NCI-H526 treated with DMSO at 0.1 percent for 48 hours (cell line): Measurements from ENCODE around the gene RPS18.
A peak's percentile ranks its signal among the peaks of the same experiment; 100 is the strongest.
"Not testable (repeated sequence)": the region's sequence is repeated elsewhere in the genome, so short reads cannot be mapped to it uniquely, and the experiment has no call there.

Experiments
- DNase-seq: peaks from one replicate; lab custom pipeline; 2025; lab: John Stamatoyannopoulos, UW

RPS18 gene

GRCh38 chr6:33271468-33272274 lies at the start of gene RPS18, which contains the start of gene VPS52:
Gene RPS18, plus strand, starts transcription at chr6:33272075. Its CDS starts 45 bp downstream, at chr6:33272120.
Gene VPS52, minus strand, starts transcription at chr6:33271876. Its CDS starts 201 bp downstream, at chr6:33271675.
- DNase-seq = peak; percentile 97

DNA sequence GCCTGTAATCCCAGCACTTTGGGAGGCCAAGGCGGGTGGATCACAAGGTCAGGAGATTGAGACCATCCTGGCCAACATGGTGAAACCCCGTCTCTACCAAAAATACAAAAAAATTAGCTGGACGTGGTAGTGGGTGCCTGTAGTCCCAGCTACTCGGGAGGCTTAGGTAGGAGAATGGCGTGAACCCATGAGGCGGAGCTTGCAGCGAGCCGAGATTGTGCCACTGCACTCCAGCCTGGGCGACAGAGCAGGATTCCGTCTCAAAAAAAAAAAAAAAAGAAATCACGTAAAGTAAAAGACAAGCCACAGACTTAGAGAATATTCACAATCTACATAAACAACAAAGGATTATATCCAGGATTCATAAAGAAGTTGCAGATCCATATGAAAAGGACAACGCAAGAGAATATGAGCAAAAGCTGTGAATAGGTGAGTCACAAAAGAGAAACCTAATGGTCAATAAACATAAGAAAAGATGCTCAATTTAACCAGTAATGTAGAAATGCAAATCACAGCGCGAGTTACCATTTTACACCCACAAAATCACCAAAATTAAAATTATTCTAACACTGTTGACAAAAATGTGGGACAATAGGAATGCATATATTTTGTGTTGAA lies 45.3 kb upstream of the RPS18 start:
- not testable (repeated sequence) for DNase-seq

DNA sequence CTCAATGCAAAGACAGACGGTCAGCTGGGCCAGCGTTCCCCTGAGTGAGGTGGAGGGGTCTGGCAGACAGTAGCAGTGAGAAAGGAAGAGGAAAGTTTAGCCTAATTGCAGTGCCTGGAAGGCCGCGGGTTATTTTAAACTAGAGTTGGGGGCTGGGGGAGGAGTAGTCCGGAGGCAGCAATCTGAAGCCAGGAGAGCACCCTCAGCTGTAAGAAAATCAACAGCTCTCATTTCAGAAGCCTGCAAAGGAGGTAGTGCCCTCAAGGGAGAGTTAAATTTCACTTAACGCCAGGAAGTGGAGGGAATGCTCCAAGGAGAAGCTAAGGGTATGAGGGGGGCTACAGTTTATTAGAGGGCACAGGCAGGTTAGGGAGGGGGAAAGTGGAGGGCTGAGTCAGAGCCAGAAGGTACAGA lies 36.6 kb upstream of the RPS18 start:
- no peak for DNase-seq

- no peak for DNase-seq
These were observed 35.5 kb upstream of the RPS18 start for GRCh38 chr6:33236328-33236727.

GRCh38 chr6:33236852-33237251 lies 35.0 kb upstream of the RPS18 start:
- DNase-seq = no peak

DNA sequence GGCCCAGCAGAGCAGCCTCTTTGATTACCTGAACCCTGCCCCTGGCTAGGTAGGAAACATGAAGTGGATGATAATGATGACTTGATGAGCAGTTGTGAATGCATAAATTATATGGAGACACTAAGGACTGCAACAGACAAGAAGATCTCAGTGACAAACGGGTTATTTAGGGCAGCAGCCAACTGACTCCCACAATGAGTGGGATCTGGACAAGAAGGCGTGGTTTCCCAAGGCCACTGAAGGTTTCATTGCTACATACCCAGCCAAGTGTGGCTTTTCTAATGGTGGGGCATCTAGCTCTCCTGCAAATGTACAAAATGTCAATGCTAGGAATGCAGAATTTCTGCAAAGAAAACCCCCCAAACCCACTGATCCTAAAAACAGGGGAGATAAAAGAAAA lies 34.1 kb upstream of the RPS18 start:
- DNase-seq = no peak

- no peak for DNase-seq
These were observed 29.9 kb upstream of the RPS18 start for GRCh38 chr6:33241968-33242367.

DNA sequence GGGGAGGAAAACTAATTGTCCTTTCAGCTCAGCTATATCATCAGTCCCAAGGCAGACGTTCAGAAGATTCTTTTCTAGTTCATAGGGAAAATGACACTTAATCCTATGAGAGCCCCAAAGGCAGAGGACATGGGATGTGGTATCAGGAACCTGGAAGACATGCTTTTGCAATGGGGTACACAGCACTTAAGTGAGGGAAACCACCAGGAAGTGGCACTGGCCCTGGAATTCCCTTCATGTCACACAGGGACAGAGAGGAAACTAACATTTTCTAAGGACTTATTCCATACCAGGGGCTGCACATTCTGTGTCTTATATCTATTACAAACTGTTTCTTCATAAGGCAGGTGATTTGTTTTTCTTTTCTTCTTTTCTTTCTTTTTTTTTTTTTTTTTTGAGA lies 28.4 kb upstream of the RPS18 start:
- DNase-seq = no peak

DNA sequence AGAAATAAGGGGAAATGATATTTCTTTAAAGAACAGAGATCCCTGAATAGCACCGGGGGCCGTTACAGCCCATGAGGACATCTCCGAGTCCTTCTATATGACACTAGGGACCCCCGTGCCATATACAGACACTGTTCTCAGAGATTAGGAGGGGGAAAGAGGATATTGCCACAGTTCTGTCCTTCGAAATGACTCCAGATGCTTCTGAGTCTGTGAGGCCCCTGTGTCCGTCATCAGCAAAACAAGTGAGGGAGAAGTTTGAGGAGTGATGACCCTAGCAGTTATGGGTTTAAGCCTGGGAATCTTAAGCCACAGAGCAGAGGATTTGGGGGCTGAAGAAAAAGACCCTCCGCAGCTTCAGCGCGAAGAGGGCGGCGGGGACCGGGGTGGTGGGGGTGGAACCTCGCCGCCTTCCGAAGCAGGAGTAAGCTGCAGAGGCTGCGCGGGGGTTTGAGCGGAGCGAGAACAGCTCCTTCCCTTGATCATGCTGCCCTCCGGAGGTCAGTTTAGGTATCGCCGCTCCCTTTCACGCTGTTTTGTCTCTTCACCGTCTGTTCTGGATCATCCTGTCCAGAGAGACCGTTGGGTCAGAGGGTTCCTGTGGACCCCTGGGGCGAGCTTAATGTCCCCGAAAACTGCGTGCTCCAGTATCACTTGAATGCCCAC lies 23.8 kb upstream of the RPS18 start:
- peak; percentile 82 for DNase-seq

- peak; percentile 71 for DNase-seq
These were observed 23.3 kb upstream of the RPS18 start for GRCh38 chr6:33248643-33248931.

DNA sequence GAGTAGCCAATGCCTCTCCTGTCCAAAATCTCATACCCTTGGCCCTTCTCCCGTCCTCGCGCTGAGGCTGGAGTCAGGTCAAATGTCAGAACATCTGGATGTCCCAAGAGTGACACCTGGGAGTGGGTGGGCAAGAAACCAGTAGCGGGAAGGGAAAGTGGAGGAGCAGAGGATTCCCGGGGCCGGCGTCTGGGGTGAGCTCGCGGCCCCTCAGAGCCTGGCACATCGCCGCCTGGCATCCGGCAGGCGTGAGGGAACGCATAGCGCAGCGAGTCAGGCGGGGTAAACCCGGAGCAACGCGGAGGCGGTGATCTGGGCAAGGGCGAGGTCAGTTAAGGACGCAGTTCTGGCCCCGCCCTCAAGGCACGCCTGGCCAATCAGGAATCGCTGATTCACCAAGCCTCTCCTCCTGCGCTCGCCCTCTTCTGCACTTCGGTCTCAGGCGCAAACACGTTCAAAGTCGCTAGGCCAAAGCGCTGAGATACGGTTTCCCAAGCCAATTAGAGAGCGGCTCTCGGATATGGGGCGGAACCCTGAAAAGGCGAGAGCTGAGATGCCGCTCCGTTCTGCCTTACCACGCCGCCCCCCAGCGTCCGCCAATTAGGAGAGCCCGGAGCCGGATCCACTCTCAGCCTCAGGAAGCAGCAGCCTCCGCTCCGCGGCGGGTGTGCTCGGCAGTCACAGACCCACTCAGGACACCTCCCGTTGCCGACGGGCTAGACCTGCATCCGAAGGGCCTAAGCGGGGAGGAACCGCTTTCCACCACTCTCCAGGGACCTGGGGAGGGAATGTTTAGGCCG lies 22.7 kb upstream of the RPS18 start:
- DNase-seq = peak; percentile 98

DNA sequence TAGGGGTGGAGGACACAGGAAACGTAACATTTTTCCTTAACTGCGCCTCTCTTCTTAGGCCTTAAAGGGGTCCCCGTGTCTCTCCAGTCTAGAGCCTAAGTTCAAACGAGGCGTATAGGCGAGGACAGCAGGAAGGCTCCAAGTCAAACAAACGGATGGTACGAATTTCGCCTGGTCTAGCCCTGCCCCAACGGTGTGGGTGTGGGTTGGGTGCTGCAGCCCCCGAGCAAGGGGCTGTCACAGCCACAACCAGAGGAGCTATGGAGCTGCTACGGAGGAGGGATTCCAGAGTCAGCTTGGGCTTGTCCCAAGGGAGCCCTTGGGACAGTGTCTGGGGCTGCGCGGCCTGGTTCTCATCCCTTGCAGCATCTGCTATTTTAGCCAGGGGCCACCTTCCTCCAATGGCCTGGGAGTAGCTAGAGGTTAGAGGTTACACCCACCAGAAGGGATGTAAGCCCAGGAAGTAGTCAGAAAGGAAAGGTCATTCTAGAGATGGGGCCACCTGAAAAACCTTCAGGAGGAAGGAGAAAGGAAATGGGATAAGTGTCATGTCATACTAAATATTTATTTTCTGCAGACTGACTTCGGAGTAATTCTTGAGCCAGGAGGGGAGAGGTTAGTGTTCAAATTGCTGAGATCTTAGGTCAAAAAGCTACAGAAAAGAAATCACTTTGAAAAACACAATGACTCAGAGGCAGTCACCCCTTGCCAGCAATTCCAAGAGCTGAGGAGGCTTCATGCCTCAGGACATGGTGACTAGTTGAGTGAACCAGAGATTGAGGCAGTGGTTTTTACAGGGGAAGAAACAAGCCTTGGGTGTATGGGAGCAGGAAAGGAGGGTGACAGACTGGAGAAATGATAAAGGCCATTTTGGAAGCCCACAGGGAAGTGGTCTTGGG lies 21.9 kb upstream of the RPS18 start:
- no peak for DNase-seq

- no peak for DNase-seq
These were observed 21.1 kb upstream of the RPS18 start for GRCh38 chr6:33250731-33251130.

GRCh38 chr6:33251395-33252012 lies 20.4 kb upstream of the RPS18 start:
- DNase-seq = no peak

DNA sequence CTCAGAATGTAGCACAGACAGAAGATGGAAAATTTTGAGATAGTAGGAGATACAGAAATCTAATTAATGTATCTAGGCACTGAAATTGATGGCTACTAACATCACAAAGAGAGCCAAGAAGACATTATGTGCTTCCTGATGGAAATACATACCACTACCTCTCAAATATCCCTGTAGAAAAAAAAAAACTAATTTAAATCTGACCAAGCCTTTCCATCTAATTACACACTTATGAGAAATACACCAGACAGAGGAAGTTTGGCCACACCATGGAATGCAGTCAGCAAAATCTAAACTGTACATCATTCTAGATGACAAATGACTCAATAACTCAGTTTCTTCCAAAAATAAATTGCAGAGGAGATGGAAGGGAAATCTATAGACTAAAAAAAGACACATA lies 19.1 kb upstream of the RPS18 start:
- DNase-seq = no peak

GRCh38 chr6:33254591-33254990 lies 17.3 kb upstream of the RPS18 start:
- DNase-seq = no peak

DNA sequence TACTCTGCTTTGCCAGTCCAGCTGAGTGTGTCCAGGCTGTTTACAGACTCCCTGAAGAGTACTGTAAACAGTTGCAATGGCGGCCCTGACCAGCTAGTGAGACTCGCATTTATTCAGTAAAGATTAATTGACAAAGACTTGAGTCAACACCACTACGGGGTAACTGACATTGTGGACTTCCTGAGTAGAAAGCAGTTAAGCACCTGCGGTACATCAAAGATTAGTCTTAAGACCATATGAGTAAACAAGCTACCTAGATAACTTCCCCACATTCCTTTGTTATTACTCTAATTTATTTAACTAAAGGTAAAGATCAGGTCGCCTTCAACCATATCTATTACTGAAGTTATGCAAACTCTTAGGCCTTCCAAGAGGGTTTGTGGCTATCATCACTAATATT lies 12.8 kb upstream of the RPS18 start:
- DNase-seq = no peak

GRCh38 chr6:33262490-33262889 lies 9.4 kb upstream of the RPS18 start:
- DNase-seq = not testable (repeated sequence)

DNA sequence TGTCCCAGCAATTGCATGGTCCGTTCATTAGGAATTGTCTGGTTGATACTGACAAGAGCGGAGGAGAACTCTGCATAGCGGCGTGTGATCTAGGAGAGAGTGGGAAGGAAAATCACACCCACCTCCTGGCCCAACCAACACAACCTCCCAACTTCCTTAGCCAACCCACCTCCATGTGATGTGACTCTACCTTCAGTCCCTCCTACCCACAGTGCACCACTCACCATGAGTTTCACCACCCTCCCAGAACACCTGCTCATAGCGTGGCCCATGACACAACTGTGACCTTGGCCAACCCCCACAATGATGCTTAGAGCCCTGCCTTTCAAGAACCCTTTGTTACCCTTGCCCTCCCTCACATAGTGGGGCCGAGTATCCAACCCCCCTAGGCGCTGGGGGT lies 7.9 kb upstream of the RPS18 start:
- no peak for DNase-seq

DNA sequence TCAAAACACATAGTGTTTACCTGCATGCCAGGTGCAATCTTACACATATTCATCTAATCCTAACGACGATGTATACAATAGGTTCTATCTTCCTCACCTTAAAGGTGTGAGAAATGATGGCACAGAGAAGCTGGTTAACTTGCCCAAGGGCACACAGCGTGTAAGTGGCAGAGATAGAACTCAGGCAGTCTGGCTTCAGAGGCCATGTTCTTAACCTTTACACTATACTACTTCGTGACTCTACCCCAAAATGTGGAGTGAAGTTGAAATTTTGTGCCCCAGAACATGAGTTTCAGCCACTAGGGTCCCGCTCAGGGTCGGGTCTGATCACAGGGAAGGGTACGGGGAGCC lies 783 bp upstream of the RPS18 start:
- no peak for DNase-seq
